ENCODE data around the gene MAN2A2.

DNA sequence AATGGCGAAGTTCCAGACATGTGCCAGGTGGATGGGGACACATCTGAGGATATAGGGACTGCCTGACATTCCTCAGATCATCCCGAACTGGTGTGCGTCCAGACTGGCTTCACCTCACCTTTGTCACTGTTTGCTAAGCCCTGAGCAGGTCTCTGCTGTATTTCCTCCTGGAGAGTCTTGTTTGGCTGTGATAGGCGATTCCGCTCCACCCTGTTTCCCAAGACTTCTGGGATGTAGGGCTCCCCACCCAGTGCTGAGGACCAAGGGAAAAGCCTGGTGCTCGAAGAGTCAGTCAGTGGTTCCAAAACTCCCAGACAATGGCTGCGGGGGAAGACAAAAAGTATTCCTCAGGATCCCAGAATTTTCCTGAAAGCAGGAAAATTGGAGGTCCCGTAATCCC is 45.8 kb upstream of the MAN2A2 start:
- TF ChIP-seq, protein P1, sequence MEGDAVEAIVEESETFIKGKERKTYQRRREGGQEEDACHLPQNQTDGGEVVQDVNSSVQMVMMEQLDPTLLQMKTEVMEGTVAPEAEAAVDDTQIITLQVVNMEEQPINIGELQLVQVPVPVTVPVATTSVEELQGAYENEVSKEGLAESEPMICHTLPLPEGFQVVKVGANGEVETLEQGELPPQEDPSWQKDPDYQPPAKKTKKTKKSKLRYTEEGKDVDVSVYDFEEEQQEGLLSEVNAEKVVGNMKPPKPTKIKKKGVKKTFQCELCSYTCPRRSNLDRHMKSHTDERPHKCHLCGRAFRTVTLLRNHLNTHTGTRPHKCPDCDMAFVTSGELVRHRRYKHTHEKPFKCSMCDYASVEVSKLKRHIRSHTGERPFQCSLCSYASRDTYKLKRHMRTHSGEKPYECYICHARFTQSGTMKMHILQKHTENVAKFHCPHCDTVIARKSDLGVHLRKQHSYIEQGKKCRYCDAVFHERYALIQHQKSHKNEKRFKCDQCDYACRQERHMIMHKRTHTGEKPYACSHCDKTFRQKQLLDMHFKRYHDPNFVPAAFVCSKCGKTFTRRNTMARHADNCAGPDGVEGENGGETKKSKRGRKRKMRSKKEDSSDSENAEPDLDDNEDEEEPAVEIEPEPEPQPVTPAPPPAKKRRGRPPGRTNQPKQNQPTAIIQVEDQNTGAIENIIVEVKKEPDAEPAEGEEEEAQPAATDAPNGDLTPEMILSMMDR (IDR thresholded peaks at IDR 0.05), result no peak
- TF ChIP-seq NFYB (CRISPR knock-in tag; conservative IDR thresholded peaks at IDR 0.05; ENCODE audit: low read depth), result no peak

Measured in WTC11 (cell line).